ENCODE measurements around the gene HSF2BP.

Gene HSF2BP

GRCh38 chr21:43691801-43692200, 32.5 kb upstream of the HSF2BP start:
- TF ChIP-seq NFIC (IDR thresholded peaks at IDR 0.05) (no peak), TEAD4 (IDR thresholded peaks at IDR 0.05) (no peak), FOXM1 (IDR thresholded peaks at IDR 0.05; ENCODE audit: borderline replicate concordance, low read depth) (no peak), EP300 (IDR thresholded peaks at IDR 0.05; ENCODE audit: borderline replicate concordance) (no peak)

- TF ChIP-seq USF1 (IDR thresholded peaks at IDR 0.05) (no peak), EGR1 (IDR thresholded peaks at IDR 0.05) (no peak), FOXM1 (IDR thresholded peaks at IDR 0.05; ENCODE audit: borderline replicate concordance, low read depth) (no peak), CEBPB (IDR thresholded peaks at IDR 0.05) (no peak), TCF12 (IDR thresholded peaks at IDR 0.05; ENCODE audit: low read depth) (no peak), CREB1 (IDR thresholded peaks at IDR 0.05; ENCODE audit: low read depth) (no peak), TEAD4 (IDR thresholded peaks at IDR 0.05) (no peak), TAF1 (IDR thresholded peaks at IDR 0.05; ENCODE audit: low read depth) (no peak), YY1 (IDR thresholded peaks at IDR 0.05; ENCODE audit: low read depth) (no peak), REST (IDR thresholded peaks at IDR 0.05; ENCODE audit: low read depth) (no peak), NFIC (IDR thresholded peaks at IDR 0.05) (no peak), EP300 (IDR thresholded peaks at IDR 0.05; ENCODE audit: borderline replicate concordance) (no peak)
Measured at GRCh38 chr21:43691086-43691795, 32.0 kb upstream of the HSF2BP start.

- TF ChIP-seq EGR1 (IDR thresholded peaks at IDR 0.05) = no peak
- no peak for TF ChIP-seq CREB1 (IDR thresholded peaks at IDR 0.05; ENCODE audit: low read depth)
- no peak for TF ChIP-seq YY1 (IDR thresholded peaks at IDR 0.05; ENCODE audit: low read depth)
- TF ChIP-seq CEBPB (IDR thresholded peaks at IDR 0.05) = no peak
- no peak for TF ChIP-seq TEAD4 (IDR thresholded peaks at IDR 0.05)
- TF ChIP-seq USF1 (IDR thresholded peaks at IDR 0.05) = no peak
- no peak for TF ChIP-seq FOXM1 (IDR thresholded peaks at IDR 0.05; ENCODE audit: borderline replicate concordance, low read depth)
- no peak for TF ChIP-seq RAD21 (IDR thresholded peaks at IDR 0.05; ENCODE audit: low read depth)
- TF ChIP-seq MAX (IDR thresholded peaks at IDR 0.05) = no peak
- TF ChIP-seq REST (IDR thresholded peaks at IDR 0.05; ENCODE audit: low read depth) = no peak
- no peak for TF ChIP-seq EP300 (IDR thresholded peaks at IDR 0.05; ENCODE audit: borderline replicate concordance)
- no peak for TF ChIP-seq NFIC (IDR thresholded peaks at IDR 0.05)
- TF ChIP-seq TAF1 (IDR thresholded peaks at IDR 0.05; ENCODE audit: low read depth) = no peak
- TF ChIP-seq TCF12 (IDR thresholded peaks at IDR 0.05; ENCODE audit: low read depth) = no peak
Measured at GRCh38 chr21:43690346-43690745, 31.1 kb upstream of the HSF2BP start.

GRCh38 chr21:43689556-43690337, 30.5 kb upstream of the HSF2BP start:
- no peak for TF ChIP-seq TCF12 (IDR thresholded peaks at IDR 0.05; ENCODE audit: low read depth)
- TF ChIP-seq TEAD4 (IDR thresholded peaks at IDR 0.05) = no peak
- 0 out of 2 replicates have a peak, but pooled peaks have one; percentile 14 for TF ChIP-seq NFIC (IDR thresholded peaks at IDR 0.05)
- no peak for TF ChIP-seq MAX (IDR thresholded peaks at IDR 0.05)
- no peak for TF ChIP-seq ZBTB7A (IDR thresholded peaks at IDR 0.05; ENCODE audit: low read depth)
- TF ChIP-seq TAF1 (IDR thresholded peaks at IDR 0.05; ENCODE audit: low read depth) = no peak
- no peak for TF ChIP-seq EP300 (IDR thresholded peaks at IDR 0.05; ENCODE audit: borderline replicate concordance)
- TF ChIP-seq CREB1 (IDR thresholded peaks at IDR 0.05; ENCODE audit: low read depth) = no peak

- TF ChIP-seq USF1 (IDR thresholded peaks at IDR 0.05) (no peak), RAD21 (IDR thresholded peaks at IDR 0.05; ENCODE audit: low read depth) (no peak), FOXM1 (IDR thresholded peaks at IDR 0.05; ENCODE audit: borderline replicate concordance, low read depth) (no peak), ZBTB7A (IDR thresholded peaks at IDR 0.05; ENCODE audit: low read depth) (no peak), NFIC (IDR thresholded peaks at IDR 0.05) (no peak), TAF1 (IDR thresholded peaks at IDR 0.05; ENCODE audit: low read depth) (no peak), TCF12 (IDR thresholded peaks at IDR 0.05; ENCODE audit: low read depth) (no peak)
Measured at GRCh38 chr21:43688906-43689305, 29.6 kb upstream of the HSF2BP start.

Data from Ishikawa (cell line).